AG08396 (cell line): ENCODE data around the gene PAM.
"Not testable (repeated sequence)": the region's sequence is repeated elsewhere in the genome, so short reads cannot be mapped to it uniquely, and the experiment has no call there.

Experiments used
- DNase-seq: peaks from one replicate; pipeline ENCODE4 v3.0.0; 2012; ENCODE audit warnings: low spot score, mixed read lengths

The PAM gene

DNA sequence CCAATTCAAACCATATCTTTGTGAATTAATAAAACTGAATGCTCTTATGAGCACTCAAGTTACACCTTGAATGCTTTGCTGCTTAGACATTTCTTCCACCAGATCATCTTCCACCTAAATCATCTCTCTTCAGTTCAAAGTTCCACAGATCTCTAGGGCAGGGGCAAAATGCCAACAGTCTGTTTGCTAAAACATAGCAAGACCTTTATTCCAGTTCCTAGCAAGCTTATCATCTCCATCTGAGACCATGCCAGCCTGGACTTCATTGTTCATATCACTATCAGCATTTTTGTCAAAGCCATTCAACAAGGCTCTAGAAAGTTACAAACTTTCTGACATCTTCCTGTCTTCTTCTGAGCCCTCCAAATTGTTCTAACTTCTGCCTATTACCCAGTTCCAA lies 245.0 kb downstream of the PAM start:
- DNase-seq, result no peak

DNA sequence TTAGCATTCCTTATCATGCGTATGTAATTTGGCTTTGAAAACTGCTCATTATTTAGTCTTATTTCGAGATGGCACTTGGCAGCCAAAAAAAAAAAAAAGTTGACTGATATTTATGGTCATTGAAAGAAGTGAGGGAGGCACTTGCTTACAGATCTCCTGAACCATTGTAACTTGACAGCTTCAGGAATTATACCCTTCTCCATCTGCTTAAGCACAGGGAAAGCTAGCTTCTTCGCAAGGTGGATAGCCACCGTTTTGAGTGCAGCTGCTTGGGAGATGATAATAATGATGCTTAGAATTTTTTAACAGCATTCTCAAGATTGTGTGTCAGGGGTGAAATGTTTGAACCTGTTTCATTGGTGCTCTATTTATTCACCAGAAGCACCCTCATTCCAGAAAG lies 248.8 kb downstream of the PAM start:
- DNase-seq, result no peak

DNA sequence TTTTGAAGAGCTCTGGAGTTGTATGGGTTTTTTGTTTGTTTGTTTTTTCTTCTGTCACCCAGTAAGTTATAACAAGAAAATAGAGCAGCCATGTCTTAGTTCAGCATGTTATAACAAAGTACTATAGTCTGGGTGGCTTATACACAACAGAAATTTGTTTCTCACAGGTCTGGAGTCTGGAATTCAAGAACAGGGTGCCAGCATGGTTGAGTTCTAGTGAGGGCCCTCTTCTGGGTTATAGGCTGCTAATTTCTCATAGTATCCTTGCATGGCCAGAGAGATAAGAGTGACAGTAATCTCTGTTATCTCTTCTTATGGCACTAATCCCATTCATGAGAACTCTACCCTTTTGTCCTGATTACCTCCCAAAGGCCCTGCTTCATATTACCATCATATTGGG lies 250.2 kb downstream of the PAM start:
- DNase-seq, result no peak

DNA sequence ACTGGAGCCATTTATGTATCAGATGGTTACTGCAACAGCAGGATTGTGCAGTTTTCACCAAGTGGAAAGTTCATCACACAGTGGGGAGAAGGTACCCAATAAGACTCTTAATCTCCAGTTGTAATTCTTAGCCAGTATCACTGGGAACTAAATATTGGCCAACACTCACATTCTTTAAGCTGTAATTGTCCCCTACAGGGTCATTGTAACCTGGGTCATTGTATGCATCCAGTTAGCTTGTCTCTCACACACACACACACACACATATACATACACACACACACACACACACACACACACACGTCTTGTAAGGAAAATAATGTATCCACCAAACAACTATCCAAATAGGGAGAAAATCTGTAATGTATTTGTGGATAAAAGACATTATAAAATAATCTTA lies 251.8 kb downstream of the PAM start:
- DNase-seq, result no peak

DNA sequence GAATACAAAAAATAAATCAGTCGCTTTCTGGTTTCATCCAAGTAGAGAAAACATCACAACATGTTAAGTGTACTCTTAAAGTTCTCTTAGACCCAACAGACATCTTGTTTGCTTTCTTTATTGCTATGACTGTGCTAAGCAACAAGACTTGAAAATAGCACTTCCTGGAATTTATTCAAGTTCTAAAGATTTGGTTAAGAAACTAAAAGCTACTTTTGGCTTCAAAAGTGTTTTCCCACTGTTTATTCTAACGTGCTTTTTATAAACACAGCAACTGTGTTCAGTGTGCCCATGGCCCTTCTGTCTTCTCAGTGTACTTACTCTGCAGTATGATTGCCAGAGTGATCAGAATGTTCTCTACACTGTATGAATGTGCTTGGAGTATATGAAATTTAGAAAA lies 255.1 kb downstream of the PAM start:
- no peak for DNase-seq

DNA sequence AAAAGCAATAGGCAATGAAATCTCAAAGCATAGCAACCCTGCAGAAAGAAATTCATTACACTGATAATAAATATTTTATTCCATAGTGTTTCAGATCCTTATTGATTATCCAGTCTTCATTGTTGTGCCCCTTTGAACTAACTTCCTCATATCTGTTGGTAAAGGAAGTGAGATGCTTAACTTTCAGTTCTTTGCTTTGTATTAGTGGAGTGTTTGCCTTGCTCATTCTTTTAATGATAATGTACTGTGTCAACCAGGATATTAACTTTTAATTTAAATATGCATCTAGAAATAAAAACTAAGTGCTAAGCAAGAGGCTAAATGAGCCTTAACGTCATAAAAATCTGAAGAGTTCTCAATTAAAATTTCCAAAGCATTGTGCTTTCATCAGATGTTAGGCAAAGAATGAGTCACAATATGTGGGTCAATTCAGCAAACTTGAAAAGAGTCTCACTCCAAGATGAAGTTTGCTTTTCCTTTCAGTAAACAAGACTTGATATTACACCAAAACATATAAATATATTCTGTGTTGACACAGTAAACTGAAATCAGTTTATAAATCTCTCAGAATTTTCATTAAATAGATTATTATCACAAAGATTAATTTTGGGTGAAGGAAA lies 258.9 kb downstream of the PAM start:
- DNase-seq, result no peak

DNA sequence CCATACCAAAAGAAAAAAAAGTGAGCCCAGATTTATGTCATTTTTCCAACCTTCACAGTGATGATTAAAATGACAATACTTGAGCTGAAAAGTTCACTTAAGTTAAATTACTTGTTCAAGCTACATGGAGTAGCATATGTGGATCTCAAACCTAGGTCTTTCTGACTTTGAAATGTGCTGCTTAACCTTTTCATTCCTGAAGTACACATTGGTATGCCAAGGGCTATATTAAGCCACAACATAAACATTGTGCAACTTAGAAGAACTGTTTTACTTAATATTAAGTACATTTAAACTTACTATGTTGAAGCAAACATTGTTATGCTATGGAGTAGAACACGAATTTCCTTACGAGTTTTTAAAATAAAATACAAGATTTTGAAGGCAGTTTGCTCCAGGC lies 259.9 kb downstream of the PAM start:
- DNase-seq, result no peak

DNA sequence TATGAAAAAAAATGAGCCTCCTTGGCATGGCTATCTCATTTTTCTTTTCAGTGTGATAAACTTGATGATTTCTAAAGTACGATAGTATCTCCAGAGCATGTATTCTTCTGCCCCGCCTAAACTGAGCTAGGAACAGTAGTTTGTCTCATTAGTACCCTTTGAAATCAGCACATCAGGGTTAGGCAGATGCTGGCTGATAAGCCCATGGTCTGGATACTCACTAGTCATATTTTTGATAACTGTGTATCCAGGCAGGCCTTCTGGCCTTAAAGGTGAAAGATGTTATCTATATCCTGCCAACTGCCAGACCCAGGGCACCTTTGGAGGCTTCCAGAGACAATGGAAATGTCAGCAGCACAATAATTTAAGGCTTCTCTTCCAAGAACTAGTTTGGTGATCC lies 261.1 kb downstream of the PAM start:
- DNase-seq, result no peak

DNA sequence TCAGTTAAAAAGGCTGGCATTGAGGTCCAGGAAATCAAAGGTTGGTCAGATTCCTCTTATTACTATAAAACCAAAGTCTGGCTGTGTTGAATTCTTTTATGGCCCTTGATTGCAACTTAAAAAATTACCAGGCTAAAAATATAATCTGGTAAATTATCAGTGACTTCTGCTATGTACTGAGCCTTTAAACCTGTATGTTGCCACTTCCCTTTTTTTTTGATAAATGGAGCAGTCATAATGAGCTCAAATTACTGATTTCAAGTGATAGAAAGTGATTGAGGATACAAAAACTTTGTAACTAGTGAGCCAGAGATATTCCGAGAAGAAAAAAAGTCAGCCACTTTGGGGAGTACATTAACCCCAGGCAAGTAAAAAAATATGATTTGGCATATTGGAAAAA lies 264.7 kb downstream of the PAM start:
- no peak for DNase-seq

DNA sequence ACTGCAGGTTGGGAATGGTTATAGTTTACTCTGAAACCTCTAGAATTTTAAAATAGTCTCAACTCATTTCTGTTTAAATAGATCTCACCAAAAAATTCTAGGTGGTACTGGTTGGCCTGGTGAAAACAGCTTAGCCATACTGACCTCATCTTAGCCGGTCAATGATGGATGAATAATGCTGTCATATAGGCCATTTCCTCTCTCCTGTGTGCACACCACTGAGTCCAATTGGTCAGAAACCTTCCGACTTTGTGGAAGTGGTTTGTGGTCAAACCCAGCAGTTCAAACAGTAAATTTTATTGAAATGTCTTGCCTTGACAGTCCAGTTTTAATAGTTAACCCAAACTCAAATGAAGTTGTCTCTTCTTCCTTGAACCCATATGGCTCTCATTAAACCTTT lies 266.2 kb downstream of the PAM start:
- DNase-seq, result no peak

DNA sequence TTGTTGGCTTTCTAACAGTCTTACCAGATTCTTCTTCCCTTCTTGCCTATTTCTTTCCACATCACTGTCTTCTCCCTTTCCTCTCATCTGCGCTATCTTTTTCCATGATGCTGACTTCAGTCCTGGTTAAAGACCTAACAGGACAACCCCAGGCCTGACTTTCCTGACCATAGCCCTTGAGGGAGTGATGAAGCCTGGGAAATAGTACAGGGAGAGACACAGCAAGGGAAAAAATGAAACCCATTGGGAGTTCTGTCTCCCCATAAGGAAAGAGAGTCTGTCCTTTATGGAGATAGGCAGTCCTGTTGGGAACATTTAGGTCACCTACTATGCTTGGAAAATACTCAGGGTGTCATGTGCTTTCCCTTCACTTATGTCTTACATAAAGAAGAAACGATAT lies 272.2 kb downstream of the PAM start:
- no peak for DNase-seq

DNA sequence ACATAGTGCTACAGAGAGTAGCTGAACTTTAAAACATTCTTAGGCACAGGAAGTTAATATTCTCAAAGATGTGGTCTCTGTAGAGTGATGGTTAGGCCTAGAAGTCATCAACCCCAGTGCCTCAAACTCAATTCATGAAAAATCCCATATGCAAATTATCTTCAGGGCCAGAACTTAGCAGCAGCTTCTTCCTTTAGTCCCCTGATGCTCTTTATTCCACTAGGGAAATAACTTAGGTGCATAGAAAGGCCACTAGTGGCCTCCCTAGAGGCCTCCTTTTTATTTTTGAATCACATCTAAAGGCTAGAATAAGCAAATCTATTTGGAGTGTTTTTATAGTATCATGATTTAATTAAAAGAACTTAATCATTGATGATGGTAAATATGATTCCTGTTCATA lies 276.5 kb downstream of the PAM start:
- DNase-seq, result peak; percentile 18

DNA sequence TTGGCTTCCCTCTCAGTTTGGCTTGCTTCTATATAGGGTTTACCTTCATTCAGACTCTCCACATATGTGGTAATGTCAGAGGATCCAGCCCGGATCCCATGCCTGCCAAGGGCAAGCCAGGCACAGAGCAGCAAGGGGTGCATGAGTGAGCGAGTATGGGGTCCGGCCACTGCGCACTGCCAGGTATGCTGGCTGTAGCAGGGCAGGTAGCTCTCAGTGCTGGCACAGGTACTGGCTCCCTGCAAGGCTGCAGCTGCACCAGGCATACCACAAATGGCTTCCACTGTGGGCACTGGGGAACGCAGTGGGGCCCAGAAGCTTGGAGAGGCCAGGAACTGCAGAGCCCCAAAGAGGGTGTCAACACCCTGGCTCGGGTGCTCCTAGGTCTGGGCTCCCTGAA lies 278.6 kb downstream of the PAM start:
- no peak for DNase-seq

DNA sequence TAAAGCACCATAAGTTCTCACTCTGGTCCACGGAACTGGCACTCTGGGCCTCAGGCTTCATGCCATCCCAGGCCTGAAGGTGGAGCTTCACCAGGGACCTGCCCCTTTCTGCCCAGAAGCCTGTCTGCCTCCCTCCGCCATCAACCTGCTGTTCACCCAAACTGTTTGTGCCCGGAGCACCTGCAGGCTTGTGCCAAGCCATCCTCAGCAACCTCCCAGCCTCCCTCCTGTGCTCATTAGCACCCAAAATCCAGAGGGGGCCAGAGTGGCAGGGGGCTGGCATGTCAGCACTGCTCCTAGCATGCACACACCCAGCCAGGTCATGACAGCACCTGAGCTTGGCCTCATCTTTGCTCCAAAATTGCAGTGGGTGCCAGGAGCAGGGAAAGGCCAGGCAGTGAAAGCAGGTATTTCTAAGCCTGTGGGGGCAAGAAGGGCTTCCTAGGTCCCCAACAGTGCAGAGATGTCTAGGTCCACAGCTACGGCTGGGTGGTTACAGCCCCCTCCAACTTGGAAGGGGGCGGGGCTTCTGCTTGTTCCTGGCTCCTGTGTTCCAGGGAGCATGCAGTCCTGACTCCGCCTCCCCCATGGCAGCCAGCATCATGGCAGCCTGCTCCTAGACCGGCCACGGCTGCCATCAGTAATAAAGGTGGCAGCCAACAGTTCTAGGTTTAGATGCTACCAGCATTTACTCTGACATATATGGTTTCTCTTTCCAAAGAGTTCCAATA lies 279.7 kb downstream of the PAM start:
- no peak for DNase-seq

DNA sequence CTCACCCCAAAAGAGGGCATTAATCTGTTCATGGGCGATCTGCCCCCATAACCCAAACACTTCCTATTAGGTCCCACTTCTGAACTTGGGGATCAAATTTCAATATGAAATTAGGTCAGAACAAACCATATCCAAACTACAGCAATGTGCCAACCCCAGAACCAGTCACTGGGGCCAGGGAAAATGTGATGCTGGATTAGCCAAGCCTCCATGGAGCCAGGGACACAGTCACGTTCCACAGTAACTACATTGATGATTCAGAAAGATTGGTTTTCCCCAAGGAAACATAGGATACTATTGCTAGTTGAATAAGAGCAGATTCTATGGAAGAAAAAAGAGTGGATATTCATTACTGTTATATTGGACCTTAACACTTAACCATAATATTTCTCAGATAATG lies 280.6 kb downstream of the PAM start:
- no peak for DNase-seq

DNA sequence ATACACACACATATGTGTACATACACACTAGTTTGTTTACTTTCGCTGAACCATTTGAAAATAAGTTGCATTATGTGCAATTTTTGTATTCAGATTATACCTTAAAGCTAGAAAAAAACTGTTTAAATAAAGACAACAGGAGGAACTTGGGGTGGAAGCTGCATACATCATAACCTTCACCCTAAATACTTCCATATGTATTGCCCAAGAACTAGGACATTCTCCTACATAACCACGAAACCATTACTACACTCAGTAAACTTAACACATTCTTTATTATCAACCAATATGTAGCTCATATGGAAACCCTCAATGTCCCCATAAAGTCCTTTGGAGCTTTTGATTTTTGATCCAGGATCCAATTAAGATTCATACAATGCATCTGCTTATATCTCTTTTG lies 281.5 kb downstream of the PAM start:
- DNase-seq, result no peak

DNA sequence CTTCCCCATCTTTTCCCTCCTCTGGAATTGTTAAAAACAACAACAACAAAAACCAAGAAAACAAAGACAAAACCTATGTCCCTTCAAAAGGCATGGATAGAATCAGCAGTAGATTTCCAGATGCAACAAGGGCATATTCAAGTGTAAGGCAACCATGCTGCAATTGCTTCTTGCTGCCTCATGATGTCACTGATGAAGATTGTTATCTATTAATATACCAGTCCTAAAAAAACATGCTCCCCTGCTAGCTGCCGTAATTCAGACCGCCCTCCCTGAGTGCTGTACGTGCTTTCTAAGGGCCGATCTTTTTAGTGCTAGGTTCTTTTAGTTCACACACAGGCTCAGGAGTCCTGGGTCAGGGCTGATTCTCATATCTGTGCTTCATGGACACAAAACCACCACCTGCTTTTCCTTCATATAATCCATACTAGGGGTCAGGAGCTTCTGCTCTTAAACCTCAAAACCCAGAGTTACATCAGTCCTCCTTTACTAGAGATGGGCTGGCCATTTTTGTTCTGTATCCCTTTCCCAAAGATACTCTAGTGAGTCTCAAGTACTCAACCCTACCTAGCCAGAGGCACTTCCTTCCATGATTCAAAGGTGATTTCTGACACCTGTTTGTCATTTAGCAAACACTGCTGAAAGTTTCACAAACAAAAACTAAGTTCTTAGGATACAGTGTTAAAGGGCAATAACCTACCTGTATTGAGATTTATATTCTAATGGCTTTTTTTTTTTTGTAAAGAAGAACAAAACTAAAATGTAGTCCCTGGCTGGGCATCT lies 282.8 kb downstream of the PAM start:
- no peak for DNase-seq

DNA sequence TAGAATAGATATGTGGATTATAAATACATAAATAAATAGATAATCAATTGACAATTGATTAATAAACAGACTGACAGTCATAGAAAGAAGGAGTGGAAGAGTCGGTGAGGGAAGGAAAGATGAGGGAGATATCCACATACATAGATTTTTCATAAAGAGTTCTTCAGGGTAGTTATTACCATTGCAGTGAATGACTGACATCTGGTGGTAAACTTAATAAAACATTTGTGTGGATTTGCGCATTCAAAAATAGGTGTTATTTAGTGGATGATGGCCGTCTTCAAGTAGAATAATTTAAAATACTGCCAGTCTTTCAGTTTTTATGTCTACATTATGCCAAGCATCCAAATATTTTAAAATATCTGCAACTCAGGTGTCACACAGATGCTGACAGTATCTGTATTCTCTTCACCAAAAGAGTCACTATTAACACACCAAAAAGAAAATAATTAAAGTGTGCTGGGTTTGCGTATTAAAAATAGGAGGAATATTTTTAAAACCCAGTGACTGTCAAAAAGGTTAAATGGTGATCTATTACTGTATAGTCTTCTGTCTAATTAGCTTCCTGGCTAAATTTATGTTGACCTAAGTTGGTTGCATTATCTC lies 286.1 kb downstream of the PAM start:
- DNase-seq, result peak; percentile 8

DNA sequence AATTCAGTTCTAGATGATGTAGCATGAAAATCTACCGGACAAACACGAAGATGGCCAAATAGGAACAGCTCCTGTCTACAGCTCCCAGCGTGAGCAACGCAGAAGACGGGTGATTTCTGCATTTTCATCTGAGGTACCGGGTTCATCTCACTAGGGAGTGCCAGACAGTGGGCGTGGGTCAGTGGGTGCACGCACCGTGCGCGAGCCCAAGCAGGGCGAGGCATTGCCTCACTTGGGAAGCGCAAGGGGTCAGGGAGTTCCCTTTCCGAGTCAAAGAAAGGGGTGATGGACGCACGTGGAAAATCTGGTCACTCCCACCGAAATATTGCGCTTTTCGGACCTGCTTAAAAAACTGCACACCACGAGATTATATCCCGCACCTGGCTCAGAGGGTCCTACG lies 291.6 kb downstream of the PAM start:
- not testable (repeated sequence) for DNase-seq

DNA sequence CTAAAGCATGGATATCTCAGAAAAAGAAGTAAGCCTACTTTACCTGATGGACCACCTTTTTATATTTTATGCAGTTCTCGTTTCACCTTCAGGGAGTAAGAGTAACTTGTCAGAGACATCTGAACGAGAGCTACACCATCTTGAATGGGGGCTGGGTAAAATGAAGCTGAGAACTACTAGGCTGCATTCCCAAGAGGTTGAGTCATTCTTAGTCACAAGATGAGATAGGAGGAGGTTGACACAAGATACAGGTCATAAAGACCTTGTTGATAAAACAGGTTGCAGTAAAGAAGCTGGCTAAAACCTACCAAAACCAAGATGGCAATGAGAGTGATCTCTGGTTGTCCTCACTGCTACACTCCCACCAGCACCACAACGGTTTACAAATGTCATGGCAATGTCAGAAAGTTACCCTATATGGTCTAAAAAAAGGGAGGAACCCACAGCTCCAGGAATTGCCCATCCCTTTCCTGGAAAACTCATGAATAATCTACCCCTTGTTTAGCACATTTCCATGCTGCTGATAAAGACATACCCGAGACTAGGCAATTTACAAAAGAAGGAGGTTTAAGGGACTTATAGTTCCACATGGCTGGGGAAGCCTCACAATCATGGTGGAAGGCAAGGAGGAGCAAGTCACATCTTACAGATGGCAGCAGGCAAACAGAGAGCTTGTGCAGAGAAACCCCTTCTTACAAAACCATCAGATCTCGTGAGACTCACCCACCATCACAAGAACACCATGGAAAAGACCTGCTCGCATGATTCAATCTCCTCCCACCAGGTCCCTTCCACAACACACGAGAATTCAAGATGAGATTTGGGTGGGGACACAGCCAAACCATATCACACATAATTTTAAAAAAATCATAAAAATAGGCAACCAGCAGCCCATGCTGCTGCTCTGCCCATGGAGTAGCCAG lies 302.4 kb downstream of the PAM start:
- DNase-seq, result no peak

DNA sequence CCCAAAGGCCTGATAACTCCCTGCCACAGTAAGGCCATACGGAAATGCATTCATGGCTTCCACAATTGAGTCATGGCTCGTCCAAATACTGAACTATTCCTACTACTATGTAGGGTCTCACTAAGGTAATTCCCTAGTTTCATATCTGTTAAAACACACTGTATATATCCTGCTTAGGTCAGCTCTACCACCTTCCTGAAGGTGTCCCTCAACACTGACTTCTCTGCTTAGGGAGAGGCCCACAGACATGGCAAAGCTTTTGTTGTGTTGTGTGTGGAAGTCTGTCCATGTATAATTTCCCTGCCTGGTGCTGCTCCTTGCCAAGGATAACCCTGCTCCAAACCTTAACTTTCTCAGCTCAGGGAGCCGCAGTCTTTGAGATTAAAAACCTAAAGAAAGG lies 304.4 kb downstream of the PAM start:
- DNase-seq, result no peak

DNA sequence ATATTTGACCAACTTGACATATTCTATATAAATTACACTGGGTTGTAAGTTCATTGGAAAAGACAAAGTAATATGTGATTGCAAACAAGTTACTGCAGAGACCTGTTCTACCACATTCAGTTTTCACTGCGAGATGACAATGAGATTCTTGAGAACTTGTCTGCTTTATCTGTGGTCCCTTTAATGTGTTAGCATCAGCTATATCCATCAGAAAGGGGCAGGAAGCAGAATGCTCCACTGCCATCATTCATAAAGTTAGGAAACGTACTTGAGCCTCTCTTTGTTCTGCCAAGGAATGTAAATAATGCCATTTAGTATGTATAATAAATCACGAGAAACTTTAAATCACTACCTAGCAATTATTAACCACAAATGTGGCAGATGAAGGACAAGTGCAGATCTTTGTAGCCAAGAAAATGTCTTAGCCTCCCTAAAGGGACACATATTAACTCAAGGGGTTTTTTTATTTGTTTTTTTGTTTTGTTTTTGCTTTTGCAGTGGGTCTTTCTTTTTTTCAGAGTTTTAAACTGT lies 305.4 kb downstream of the PAM start:
- no peak for DNase-seq
